Caki2 (cell line): ENCODE measurements around the gene LNPEP. TPM values are rescaled to one million over a fixed set of nuclear protein-coding genes. Genes with fewer than 3 reads are reported as not detected.
A peak's percentile ranks its signal among the peaks of the same experiment; 100 is the strongest.

Source experiments
- DNase-seq: peaks from one replicate; pipeline ENCODE4 v3.0.0-alpha.2; 2015; ENCODE audit warnings: low read depth
- in situ Hi-C: cut with HindIII; loops from 2 replicates; pipeline ENCODE4 v1.10.0; 2016; ENCODE audit warnings: low sequenced_read_pairs, low pct_unique_long_range_greater_than_20kb, mixed read lengths
- total RNA-seq: library from RNA; depleted of rRNA; stranded (reverse); fragments of >200 nt; shearing (Covaris generic); gene quantifications from 2 replicates; pipeline ENCODE4 v1.2.3, GENCODE V29; 2014; ENCODE audit warnings: low replicate concordance

Gene LNPEP
- total RNA-seq, 1 experiment from 2014 or later: 12.9 TPM

- in situ Hi-C loops: no loop called here
- DNase-seq: peak; percentile 63
Measured at GRCh38 chr5:96946381-96946780, 10.5 kb downstream of the LNPEP start.

GRCh38 chr5:96952118-96952750 is 16.4 kb downstream of the LNPEP start:
- in situ Hi-C loops: no loop called here
- DNase-seq: no peak

- in situ Hi-C loops: no loop called here
- DNase-seq: no peak
Measured at GRCh38 chr5:96952974-96953730, 17.3 kb downstream of the LNPEP start.

GRCh38 chr5:96957254-96958049 is 21.6 kb downstream of the LNPEP start:
- no peak for DNase-seq
- in situ Hi-C loops: no loop called here

- in situ Hi-C loops: no loop called here
- DNase-seq: no peak
Measured at GRCh38 chr5:96958977-96959376, 23.1 kb downstream of the LNPEP start.

- DNase-seq: no peak
- in situ Hi-C loops: no loop called here
Measured at GRCh38 chr5:96961053-96961452, 25.2 kb downstream of the LNPEP start.

- in situ Hi-C loops: no loop called here
- DNase-seq: no peak
Measured at GRCh38 chr5:96962540-96962991, 26.7 kb downstream of the LNPEP start.

- no peak for DNase-seq
- in situ Hi-C loops: no loop called here
Measured at GRCh38 chr5:96963267-96963666, 27.4 kb downstream of the LNPEP start.

GRCh38 chr5:96966801-96967200 is 30.9 kb downstream of the LNPEP start:
- in situ Hi-C loops: no loop called here
- no peak for DNase-seq

- DNase-seq: no peak
- in situ Hi-C loops: no loop called here
Measured at GRCh38 chr5:96967400-96967799, 31.5 kb downstream of the LNPEP start.

- no peak for DNase-seq
- in situ Hi-C loops: no loop called here
Measured at GRCh38 chr5:96968074-96968473, 32.2 kb downstream of the LNPEP start.

- in situ Hi-C loops: no loop called here
- no peak for DNase-seq
Measured at GRCh38 chr5:96968614-96969013, 32.7 kb downstream of the LNPEP start.

GRCh38 chr5:96969366-96969765 is 33.5 kb downstream of the LNPEP start:
- no peak for DNase-seq
- in situ Hi-C loops: no loop called here

GRCh38 chr5:96972599-96973334 is 36.9 kb downstream of the LNPEP start:
- DNase-seq: no peak
- in situ Hi-C loops: no loop called here

GRCh38 chr5:96973532-96974401 is 37.9 kb downstream of the LNPEP start:
- DNase-seq: no peak
- in situ Hi-C loops: no loop called here

GRCh38 chr5:96975656-96976055 is 39.8 kb downstream of the LNPEP start:
- in situ Hi-C loops: no loop called here
- DNase-seq: no peak

- in situ Hi-C loops: no loop called here
- no peak for DNase-seq
Measured at GRCh38 chr5:96977228-96977627, 41.3 kb downstream of the LNPEP start.
